Neural cell (in vitro differentiated cells): ENCODE measurements around the gene HPCAL4. TPM values are rescaled to one million over a fixed set of nuclear protein-coding genes. Genes with fewer than 3 reads are reported as not detected.

ENCODE experiments used
- H2AFZ ChIP-seq: fragments of 200-600, 300-800 bp; sonication (generic), shearing (Covaris generic); 2 replicates; pipeline ENCODE4 v1.6.0; 2014; ENCODE audit warnings: low read depth, mild to moderate bottlenecking, antibody characterized with exemption, low read length, moderate library complexity
- H3F3A ChIP-seq: fragments of 200-600 bp; shearing (Covaris generic); 2 replicates; pipeline ENCODE4 v1.6.1; 2016; ENCODE audit warnings: mild to moderate bottlenecking, moderate library complexity, mixed read lengths, antibody characterized with exemption, low read length; ENCODE audit not compliant: insufficient read depth, poor library complexity, severe bottlenecking
- H3K27ac ChIP-seq: fragments of 200-600, 300-800 bp; sonication (generic), shearing (Covaris generic); 2 replicates; pipeline ENCODE4 v1.5.1; 2014; ENCODE audit warnings: mild to moderate bottlenecking, low read length, moderate library complexity
- H3K27me3 ChIP-seq: fragments of 300-800, 200-600 bp; sonication (generic), shearing (Covaris generic); 2 replicates; pipeline ENCODE4 v1.6.0; 2014; ENCODE audit warnings: mild to moderate bottlenecking, low read depth, low read length, moderate library complexity; ENCODE audit not compliant: insufficient read depth
- H3K36me3 ChIP-seq: fragments of 300-800, 200-600 bp; sonication (generic), shearing (Covaris generic); 2 replicates; pipeline ENCODE4 v1.5.1; 2014; ENCODE audit warnings: mild to moderate bottlenecking, antibody characterized with exemption, low read length, moderate library complexity; ENCODE audit not compliant: insufficient read depth
- H3K4me2 ChIP-seq: fragments of 300-800, 200-600 bp; sonication (generic), shearing (Covaris generic); 2 replicates; pipeline ENCODE4 v1.6.0; 2014; ENCODE audit warnings: mild to moderate bottlenecking, low read length
- H3K4me3 ChIP-seq: fragments of 300-800, 200-600 bp; sonication (generic), shearing (Covaris generic); 2 replicates; pipeline ENCODE4 v1.5.1; 2014; ENCODE audit warnings: mild to moderate bottlenecking, low read length, moderate library complexity
- H3K79me2 ChIP-seq: fragments of 200-600 bp; shearing (Covaris generic); replicated peaks from 2 replicates; pipeline ENCODE4 v1.6.0; 2014; ENCODE audit warnings: mild to moderate bottlenecking, low read length, moderate library complexity; ENCODE audit not compliant: insufficient read depth
- H3K9ac ChIP-seq: fragments of 300-800, 200-600 bp; sonication (generic), shearing (Covaris generic); 2 replicates; pipeline ENCODE4 v1.6.1; 2016; ENCODE audit warnings: mild to moderate bottlenecking, low read length, mixed read lengths
- H3K9me2 ChIP-seq: fragments of 200-600 bp; shearing (Covaris generic); 2 replicates; pipeline ENCODE4 v1.6.1; 2016; ENCODE audit warnings: mild to moderate bottlenecking, low read length, mixed read lengths; ENCODE audit not compliant: insufficient read depth
- H3K9me3 ChIP-seq: fragments of 200-600, 300-800 bp; sonication (generic), shearing (Covaris generic); 2 replicates; pipeline ENCODE4 v1.6.1; 2016; ENCODE audit warnings: mild to moderate bottlenecking, mixed run types, low read length, moderate library complexity, mixed read lengths
- H4K20me1 ChIP-seq: fragments of 200-600 bp; shearing (Covaris generic); 2 replicates; pipeline ENCODE4 v1.6.1; 2016; ENCODE audit warnings: mild to moderate bottlenecking, mixed run types; ENCODE audit not compliant: insufficient read depth
- EP300 ChIP-seq: fragments of 450-650 bp; conservative IDR thresholded peaks from 2 replicates; pipeline ENCODE4 v1.6.1; 2014; ENCODE audit warnings: antibody characterized with exemption, mild to moderate bottlenecking, moderate library complexity; ENCODE audit not compliant: poor library complexity, severe bottlenecking
- EZH2 ChIP-seq: fragments of 200-600, 300-800 bp; shearing (Covaris generic), sonication (generic); IDR thresholded peaks from 2 replicates; pipeline ENCODE4 v1.6.1; 2014; ENCODE audit warnings: antibody characterized with exemption, low read length, borderline replicate concordance, mild to moderate bottlenecking; ENCODE audit not compliant: insufficient read depth, poor library complexity, severe bottlenecking
- MXI1 ChIP-seq: fragments of 450-650 bp; conservative IDR thresholded peaks from 2 replicates; pipeline ENCODE4 v1.6.1; 2014; ENCODE audit warnings: antibody characterized with exemption, mild to moderate bottlenecking; ENCODE audit not compliant: poor library complexity, severe bottlenecking
- POLR2AphosphoS5 ChIP-seq: IDR thresholded peaks from 2 replicates; pipeline ENCODE4 v1.6.1; 2012
- RAD21 ChIP-seq: fragments of 450-650 bp; conservative IDR thresholded peaks from 2 replicates; pipeline ENCODE4 v1.6.1; 2014; ENCODE audit warnings: antibody characterized with exemption, mild to moderate bottlenecking, moderate library complexity
- SMC3 ChIP-seq: fragments of 450-650 bp; conservative IDR thresholded peaks from 2 replicates; pipeline ENCODE4 v1.6.1; 2014; ENCODE audit warnings: antibody characterized with exemption, mild to moderate bottlenecking, moderate library complexity; ENCODE audit not compliant: poor library complexity
- TAF1 ChIP-seq: IDR thresholded peaks from 2 replicates; pipeline ENCODE4 v1.6.1; 2012; ENCODE audit warnings: low read depth
- polyA plus RNA-seq: library from polyadenylated mRNA; depleted of rRNA; stranded (reverse); fragments of >200 nt; gene quantifications from 2 replicates; pipeline ENCODE4 v1.2.3, GENCODE V29; 2014
- TF ChIP-seq, protein P1 (sequence below): IDR thresholded peaks from 2 replicates; pipeline ENCODE4 v1.6.1; 2012; ENCODE audit warnings: borderline replicate concordance
- TF ChIP-seq, protein P2 (sequence below): fragments of 450-650 bp; IDR thresholded peaks from 2 replicates; pipeline ENCODE4 v1.5.1; 2014; ENCODE audit warnings: antibody characterized with exemption, mild to moderate bottlenecking, moderate library complexity; ENCODE audit not compliant: poor library complexity, severe bottlenecking

Gene HPCAL4
- polyA plus RNA-seq, 1 donor from 2014 or later = 53.2 TPM

DNA sequence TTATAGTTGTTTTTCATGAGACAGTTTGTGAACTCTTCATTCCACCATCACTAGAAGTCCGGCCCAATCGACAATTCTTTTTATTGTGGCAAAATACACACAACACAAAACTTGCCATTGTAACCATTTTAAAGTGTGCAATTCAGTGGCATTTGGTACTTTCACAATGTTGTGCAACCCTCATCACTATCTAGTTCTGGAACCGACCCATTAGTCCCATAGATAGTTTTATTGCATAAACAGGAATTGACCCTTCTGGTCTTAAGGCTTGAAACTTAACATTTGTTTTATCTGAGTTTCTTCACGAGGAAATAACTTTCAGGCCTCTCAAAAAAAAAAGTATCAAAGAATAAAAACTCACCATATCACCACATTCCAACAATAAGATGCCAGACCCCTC lies 38.6 kb upstream of the HPCAL4 start:
- no peak overlapping the region for H2AFZ ChIP-seq
- H4K20me1 ChIP-seq = no peaks in the 10 kb centered on the region
- TF ChIP-seq TAF1 = no peak
- no peak for TF ChIP-seq POLR2AphosphoS5
- TF ChIP-seq EP300 = no peak
- no peak for TF ChIP-seq EZH2
- TF ChIP-seq RAD21 = no peak
- TF ChIP-seq, protein P1, sequence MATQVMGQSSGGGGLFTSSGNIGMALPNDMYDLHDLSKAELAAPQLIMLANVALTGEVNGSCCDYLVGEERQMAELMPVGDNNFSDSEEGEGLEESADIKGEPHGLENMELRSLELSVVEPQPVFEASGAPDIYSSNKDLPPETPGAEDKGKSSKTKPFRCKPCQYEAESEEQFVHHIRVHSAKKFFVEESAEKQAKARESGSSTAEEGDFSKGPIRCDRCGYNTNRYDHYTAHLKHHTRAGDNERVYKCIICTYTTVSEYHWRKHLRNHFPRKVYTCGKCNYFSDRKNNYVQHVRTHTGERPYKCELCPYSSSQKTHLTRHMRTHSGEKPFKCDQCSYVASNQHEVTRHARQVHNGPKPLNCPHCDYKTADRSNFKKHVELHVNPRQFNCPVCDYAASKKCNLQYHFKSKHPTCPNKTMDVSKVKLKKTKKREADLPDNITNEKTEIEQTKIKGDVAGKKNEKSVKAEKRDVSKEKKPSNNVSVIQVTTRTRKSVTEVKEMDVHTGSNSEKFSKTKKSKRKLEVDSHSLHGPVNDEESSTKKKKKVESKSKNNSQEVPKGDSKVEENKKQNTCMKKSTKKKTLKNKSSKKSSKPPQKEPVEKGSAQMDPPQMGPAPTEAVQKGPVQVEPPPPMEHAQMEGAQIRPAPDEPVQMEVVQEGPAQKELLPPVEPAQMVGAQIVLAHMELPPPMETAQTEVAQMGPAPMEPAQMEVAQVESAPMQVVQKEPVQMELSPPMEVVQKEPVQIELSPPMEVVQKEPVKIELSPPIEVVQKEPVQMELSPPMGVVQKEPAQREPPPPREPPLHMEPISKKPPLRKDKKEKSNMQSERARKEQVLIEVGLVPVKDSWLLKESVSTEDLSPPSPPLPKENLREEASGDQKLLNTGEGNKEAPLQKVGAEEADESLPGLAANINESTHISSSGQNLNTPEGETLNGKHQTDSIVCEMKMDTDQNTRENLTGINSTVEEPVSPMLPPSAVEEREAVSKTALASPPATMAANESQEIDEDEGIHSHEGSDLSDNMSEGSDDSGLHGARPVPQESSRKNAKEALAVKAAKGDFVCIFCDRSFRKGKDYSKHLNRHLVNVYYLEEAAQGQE = no peak
- TF ChIP-seq, protein P2, sequence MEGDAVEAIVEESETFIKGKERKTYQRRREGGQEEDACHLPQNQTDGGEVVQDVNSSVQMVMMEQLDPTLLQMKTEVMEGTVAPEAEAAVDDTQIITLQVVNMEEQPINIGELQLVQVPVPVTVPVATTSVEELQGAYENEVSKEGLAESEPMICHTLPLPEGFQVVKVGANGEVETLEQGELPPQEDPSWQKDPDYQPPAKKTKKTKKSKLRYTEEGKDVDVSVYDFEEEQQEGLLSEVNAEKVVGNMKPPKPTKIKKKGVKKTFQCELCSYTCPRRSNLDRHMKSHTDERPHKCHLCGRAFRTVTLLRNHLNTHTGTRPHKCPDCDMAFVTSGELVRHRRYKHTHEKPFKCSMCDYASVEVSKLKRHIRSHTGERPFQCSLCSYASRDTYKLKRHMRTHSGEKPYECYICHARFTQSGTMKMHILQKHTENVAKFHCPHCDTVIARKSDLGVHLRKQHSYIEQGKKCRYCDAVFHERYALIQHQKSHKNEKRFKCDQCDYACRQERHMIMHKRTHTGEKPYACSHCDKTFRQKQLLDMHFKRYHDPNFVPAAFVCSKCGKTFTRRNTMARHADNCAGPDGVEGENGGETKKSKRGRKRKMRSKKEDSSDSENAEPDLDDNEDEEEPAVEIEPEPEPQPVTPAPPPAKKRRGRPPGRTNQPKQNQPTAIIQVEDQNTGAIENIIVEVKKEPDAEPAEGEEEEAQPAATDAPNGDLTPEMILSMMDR = no peak
- TF ChIP-seq MXI1 = no peak
- TF ChIP-seq SMC3 = no peak
- H3K4me2 ChIP-seq = no peak overlapping the region
- no peaks in the 10 kb centered on the region for H3K79me2 ChIP-seq
- H3K9me3 ChIP-seq = no peaks in the 10 kb centered on the region
- no peak overlapping the region for H3K27ac ChIP-seq
- no peaks in the 10 kb centered on the region for H3F3A ChIP-seq
- H3K27me3 ChIP-seq = peaks cover 33% of the 10 kb centered on the region
- H3K9me2 ChIP-seq = no peaks in the 10 kb centered on the region
- H3K4me3 ChIP-seq = no peak overlapping the region
- no peaks in the 10 kb centered on the region for H3K36me3 ChIP-seq
- no peak overlapping the region for H3K9ac ChIP-seq

DNA sequence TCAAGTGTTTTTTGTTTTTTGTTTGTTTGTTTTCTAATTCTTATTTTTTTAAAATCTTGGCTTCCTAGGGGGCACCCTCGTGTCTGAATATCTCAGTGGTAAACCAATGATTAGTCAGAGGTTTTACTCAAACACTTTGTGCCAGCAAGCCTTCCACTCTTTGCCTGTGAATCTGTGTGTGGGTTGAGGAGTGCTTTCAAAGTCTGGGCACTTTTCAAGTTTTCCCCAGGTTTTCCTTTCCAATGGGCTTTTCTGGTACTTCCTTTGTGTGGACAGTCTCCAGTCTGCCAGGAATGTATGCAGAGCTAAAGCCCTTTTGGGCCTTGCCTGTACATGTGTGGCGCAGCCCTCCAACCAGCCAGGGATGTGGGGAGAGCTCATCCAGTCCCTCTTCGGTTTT lies 37.8 kb upstream of the HPCAL4 start:
- Histone ChIP-seq H3K9ac (no peak overlapping the region), H3K27ac (no peak overlapping the region), H3K4me2 (no peak overlapping the region), H4K20me1 (no peaks in the 10 kb centered on the region), H3K27me3 (peaks cover 36% of the 10 kb centered on the region), H3K9me3 (no peaks in the 10 kb centered on the region), H2AFZ (no peak overlapping the region), H3K36me3 (no peaks in the 10 kb centered on the region), H3K4me3 (no peak overlapping the region), H3F3A (no peaks in the 10 kb centered on the region), H3K79me2 (no peaks in the 10 kb centered on the region), H3K9me2 (no peaks in the 10 kb centered on the region)
- no peak for TF ChIP-seq POLR2AphosphoS5

DNA sequence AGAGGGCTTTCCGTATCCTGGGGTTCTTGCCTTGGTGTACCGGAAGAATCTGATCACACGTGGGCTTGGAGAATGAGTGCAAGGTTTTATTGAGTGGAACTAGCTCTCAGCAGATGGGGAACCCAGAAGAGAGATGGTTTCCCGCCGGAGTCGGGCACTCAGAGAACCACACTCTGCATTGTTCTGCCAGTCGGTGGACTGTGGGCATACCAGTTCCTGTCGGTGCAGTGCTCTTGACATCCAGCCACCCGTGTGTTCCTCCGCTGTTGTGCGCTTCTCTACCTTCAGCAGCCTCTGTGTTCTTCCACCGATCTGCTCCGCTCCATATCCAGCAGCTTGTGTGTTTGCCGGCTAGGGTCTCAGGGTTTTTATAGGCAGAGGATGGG lies 36.7 kb upstream of the HPCAL4 start:
- Histone ChIP-seq H3K27me3 (peaks cover 37% of the 10 kb centered on the region), H3K79me2 (no peaks in the 10 kb centered on the region), H3F3A (no peaks in the 10 kb centered on the region), H3K9ac (no peak overlapping the region), H3K9me2 (no peaks in the 10 kb centered on the region), H3K27ac (no peak overlapping the region), H3K4me2 (no peak overlapping the region), H4K20me1 (no peaks in the 10 kb centered on the region), H3K9me3 (no peaks in the 10 kb centered on the region), H3K4me3 (no peak overlapping the region), H3K36me3 (no peaks in the 10 kb centered on the region), H2AFZ (no peak overlapping the region)
- no peak for TF ChIP-seq TAF1
- no peak for TF ChIP-seq EP300
- TF ChIP-seq SMC3 = no peak
- no peak for TF ChIP-seq EZH2
- no peak for TF ChIP-seq POLR2AphosphoS5
- TF ChIP-seq, protein P1 = no peak
- no peak for TF ChIP-seq MXI1
- TF ChIP-seq, protein P2 = no peak
- no peak for TF ChIP-seq RAD21
